Measurements from ENCODE around the gene DPP8. TPM values are rescaled to one million over a fixed set of nuclear protein-coding genes. Genes with fewer than 3 reads are reported as not detected.

The DPP8 gene
- polyA plus RNA-seq, 1 of the 3 experiments (the other 2 are of a cell fraction): 14.1 TPM

DNA sequence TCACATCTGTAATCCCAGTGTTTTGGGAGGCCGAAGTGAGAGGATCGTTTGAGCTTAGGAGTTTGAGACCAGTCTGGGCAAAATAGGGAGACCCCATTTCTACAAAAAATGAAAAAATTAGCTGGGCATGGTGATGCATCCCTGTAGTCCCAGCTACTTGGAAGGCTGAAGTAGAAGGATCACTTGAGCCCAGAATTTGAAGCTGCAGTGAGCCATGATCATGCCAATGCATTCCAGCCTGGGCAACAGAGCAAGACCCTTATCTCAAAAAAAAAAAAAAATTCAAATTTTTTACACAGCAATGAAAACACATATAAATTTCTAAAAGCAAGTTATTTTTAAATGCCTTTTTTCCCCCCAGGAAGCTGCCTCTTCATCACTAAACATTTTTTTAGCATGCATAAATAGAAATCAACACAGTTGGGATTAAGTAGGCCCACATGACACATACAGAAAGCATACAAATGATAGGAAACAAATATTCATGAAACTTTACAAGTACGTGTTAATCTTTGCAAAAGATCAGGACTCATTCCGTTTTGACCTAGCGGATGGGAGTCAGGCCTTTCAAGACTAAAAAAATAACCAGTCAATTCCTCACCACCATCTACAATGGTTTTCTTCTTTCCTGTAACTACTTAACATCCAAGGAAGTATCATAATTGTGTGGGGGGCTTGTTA, 49.1 kb downstream of the DPP8 start:
- DNase-seq: no peak
- H3K27ac ChIP-seq (ENCODE audit: low read depth in 2 of 2, low read length in 1 of 2): no peak overlapping the region
- H3K27me3 ChIP-seq (ENCODE audit: insufficient read depth): no peaks in the 10 kb centered on the region
- H3K9me2 ChIP-seq: no peaks in the 10 kb centered on the region
- H3K9me3 ChIP-seq: no peaks in the 10 kb centered on the region
- H3K4me3 ChIP-seq (ENCODE audit: low read depth in 2 of 2, low read length in 1 of 2): no peak overlapping the region
- no peaks in the 10 kb centered on the region for H4K20me1 ChIP-seq (ENCODE audit: insufficient read depth)
- no peaks in the 10 kb centered on the region; the same call in 1 of the 2 replicates for H3K79me2 ChIP-seq (ENCODE audit: insufficient read depth)
- peaks cover 27 to 72% of the 10 kb centered on the region in 2 experiments for H3K36me3 ChIP-seq (replicated peaks in 1 of 2; ENCODE audit: control insufficient read depth in 1 of 2, insufficient read depth in 2 of 2, low read length in 1 of 2)
- 89% methylated on average over 5 of the region's 5 CpGs for WGBS (ENCODE audit: low lambda C conversion rate)
- POLR2A ChIA-PET: no interaction called here
- H3F3A ChIP-seq (replicated peaks; ENCODE audit: insufficient read depth): no peaks in the 10 kb centered on the region
- H3K4me2 ChIP-seq: no peak overlapping the region
- no peaks in the 10 kb centered on the region for H3K4me1 ChIP-seq (ENCODE audit: control insufficient read depth in 1 of 2, insufficient read depth in 2 of 2, low read depth in 1 of 2, low read length in 1 of 2)
- H2AFZ ChIP-seq (ENCODE audit: low read depth): no peak overlapping the region
- no peak overlapping the region for H3K9ac ChIP-seq
- TF ChIP-seq SMC3 (IDR thresholded peaks at IDR 0.05; ENCODE audit: low read depth, low read length) (no peak), JUND (IDR thresholded peaks at IDR 0.05) (no peak)
- TF ChIP-seq, protein P1, sequence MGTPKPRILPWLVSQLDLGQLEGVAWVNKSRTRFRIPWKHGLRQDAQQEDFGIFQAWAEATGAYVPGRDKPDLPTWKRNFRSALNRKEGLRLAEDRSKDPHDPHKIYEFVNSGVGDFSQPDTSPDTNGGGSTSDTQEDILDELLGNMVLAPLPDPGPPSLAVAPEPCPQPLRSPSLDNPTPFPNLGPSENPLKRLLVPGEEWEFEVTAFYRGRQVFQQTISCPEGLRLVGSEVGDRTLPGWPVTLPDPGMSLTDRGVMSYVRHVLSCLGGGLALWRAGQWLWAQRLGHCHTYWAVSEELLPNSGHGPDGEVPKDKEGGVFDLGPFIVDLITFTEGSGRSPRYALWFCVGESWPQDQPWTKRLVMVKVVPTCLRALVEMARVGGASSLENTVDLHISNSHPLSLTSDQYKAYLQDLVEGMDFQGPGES (IDR thresholded peaks at IDR 0.05; ENCODE audit: low read depth, low read length): no peak
- TF ChIP-seq, protein P2, sequence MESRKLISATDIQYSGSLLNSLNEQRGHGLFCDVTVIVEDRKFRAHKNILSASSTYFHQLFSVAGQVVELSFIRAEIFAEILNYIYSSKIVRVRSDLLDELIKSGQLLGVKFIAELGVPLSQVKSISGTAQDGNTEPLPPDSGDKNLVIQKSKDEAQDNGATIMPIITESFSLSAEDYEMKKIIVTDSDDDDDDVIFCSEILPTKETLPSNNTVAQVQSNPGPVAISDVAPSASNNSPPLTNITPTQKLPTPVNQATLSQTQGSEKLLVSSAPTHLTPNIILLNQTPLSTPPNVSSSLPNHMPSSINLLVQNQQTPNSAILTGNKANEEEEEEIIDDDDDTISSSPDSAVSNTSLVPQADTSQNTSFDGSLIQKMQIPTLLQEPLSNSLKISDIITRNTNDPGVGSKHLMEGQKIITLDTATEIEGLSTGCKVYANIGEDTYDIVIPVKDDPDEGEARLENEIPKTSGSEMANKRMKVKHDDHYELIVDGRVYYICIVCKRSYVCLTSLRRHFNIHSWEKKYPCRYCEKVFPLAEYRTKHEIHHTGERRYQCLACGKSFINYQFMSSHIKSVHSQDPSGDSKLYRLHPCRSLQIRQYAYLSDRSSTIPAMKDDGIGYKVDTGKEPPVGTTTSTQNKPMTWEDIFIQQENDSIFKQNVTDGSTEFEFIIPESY (IDR thresholded peaks at IDR 0.05; ENCODE audit: borderline replicate concordance, low read depth): no peak
- CTCF ChIA-PET: interaction anchor here (0.6 kb wide), 1 partner anchor 185 kb away, joined by 3 read pairs; no protein-coding TSS in a partner anchor

DNA sequence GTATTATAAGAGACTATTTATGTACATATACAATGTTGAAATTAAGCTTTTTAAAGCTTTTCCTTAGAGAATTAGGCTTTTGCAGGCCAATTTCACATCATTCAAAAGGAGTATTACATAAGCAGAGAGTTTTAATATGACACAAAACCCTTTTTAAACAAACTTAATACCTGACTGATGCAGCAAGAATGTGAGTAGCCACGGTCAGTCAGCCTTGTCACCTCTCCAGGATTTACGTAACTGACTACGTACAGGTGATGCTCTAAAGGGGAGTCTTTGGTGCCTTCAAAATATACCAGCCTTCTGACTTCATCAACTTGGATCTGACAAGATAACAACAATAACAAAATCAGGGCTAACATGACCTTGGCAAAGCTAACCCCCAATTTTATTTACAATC, 50.6 kb downstream of the DPP8 start:
- POLR2A ChIA-PET: no interaction called here
- Histone ChIP-seq H3K27me3 (ENCODE audit: insufficient read depth) (no peaks in the 10 kb centered on the region), H3K36me3 (replicated peaks in 1 of 2; ENCODE audit: control insufficient read depth in 1 of 2, insufficient read depth in 2 of 2, low read length in 1 of 2) (peaks cover 24 to 72% of the 10 kb centered on the region in 2 experiments), H3K9me2 (no peaks in the 10 kb centered on the region), H3K9ac (no peak overlapping the region), H3K4me1 (ENCODE audit: control insufficient read depth in 1 of 2, insufficient read depth in 2 of 2, low read depth in 1 of 2, low read length in 1 of 2) (no peaks in the 10 kb centered on the region), H3K4me3 (ENCODE audit: low read depth in 2 of 2, low read length in 1 of 2) (no peak overlapping the region), H3K4me2 (no peak overlapping the region), H3F3A (replicated peaks; ENCODE audit: insufficient read depth) (peaks cover 6% of the 10 kb centered on the region), H2AFZ (ENCODE audit: low read depth) (no peak overlapping the region), H3K27ac (ENCODE audit: low read depth in 2 of 2, low read length in 1 of 2) (no peak overlapping the region), H4K20me1 (ENCODE audit: insufficient read depth) (no peaks in the 10 kb centered on the region), H3K9me3 (no peaks in the 10 kb centered on the region), H3K79me2 (ENCODE audit: insufficient read depth) (no peaks in the 10 kb centered on the region; the same call in 1 of the 2 replicates)
- 81% methylated on average over 3 of the region's 3 CpGs for WGBS (ENCODE audit: low lambda C conversion rate)
- CTCF ChIA-PET: interaction anchor here (0.9 to 1.4 kb wide), 2 partner anchors 65 to 82 kb away, joined by 3 to 6 read pairs; no protein-coding TSS in a partner anchor
- DNase-seq: no peak
- TF ChIP-seq JUND (IDR thresholded peaks at IDR 0.05): no peak
- TF ChIP-seq TCF12 (IDR thresholded peaks at IDR 0.05): no peak
- TF ChIP-seq MXI1 (IDR thresholded peaks at IDR 0.05; ENCODE audit: low read depth, low read length): no peak
- TF ChIP-seq SIN3A (IDR thresholded peaks at IDR 0.05; ENCODE audit: borderline replicate concordance, low read depth, low read length): no peak
- TF ChIP-seq, protein P3, sequence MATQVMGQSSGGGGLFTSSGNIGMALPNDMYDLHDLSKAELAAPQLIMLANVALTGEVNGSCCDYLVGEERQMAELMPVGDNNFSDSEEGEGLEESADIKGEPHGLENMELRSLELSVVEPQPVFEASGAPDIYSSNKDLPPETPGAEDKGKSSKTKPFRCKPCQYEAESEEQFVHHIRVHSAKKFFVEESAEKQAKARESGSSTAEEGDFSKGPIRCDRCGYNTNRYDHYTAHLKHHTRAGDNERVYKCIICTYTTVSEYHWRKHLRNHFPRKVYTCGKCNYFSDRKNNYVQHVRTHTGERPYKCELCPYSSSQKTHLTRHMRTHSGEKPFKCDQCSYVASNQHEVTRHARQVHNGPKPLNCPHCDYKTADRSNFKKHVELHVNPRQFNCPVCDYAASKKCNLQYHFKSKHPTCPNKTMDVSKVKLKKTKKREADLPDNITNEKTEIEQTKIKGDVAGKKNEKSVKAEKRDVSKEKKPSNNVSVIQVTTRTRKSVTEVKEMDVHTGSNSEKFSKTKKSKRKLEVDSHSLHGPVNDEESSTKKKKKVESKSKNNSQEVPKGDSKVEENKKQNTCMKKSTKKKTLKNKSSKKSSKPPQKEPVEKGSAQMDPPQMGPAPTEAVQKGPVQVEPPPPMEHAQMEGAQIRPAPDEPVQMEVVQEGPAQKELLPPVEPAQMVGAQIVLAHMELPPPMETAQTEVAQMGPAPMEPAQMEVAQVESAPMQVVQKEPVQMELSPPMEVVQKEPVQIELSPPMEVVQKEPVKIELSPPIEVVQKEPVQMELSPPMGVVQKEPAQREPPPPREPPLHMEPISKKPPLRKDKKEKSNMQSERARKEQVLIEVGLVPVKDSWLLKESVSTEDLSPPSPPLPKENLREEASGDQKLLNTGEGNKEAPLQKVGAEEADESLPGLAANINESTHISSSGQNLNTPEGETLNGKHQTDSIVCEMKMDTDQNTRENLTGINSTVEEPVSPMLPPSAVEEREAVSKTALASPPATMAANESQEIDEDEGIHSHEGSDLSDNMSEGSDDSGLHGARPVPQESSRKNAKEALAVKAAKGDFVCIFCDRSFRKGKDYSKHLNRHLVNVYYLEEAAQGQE (IDR thresholded peaks at IDR 0.05; ENCODE audit: low read depth, low read length): no peak
- no peak for TF ChIP-seq GABPA (IDR thresholded peaks at IDR 0.05; ENCODE audit: low read depth)
- no peak for TF ChIP-seq RFX5 (IDR thresholded peaks at IDR 0.05; ENCODE audit: low read length)
- TF ChIP-seq YY1 (IDR thresholded peaks at IDR 0.05; ENCODE audit: low read depth): no peak
- TF ChIP-seq, protein P4, sequence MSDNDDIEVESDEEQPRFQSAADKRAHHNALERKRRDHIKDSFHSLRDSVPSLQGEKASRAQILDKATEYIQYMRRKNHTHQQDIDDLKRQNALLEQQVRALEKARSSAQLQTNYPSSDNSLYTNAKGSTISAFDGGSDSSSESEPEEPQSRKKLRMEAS (IDR thresholded peaks at IDR 0.05; ENCODE audit: low read depth): no peak
- TF ChIP-seq RAD21 (IDR thresholded peaks at IDR 0.05; ENCODE audit: low read length): no peak
- TF ChIP-seq CHD2 (IDR thresholded peaks at IDR 0.05; ENCODE audit: low read length, partially characterized antibody): no peak
- TF ChIP-seq FOSL2 (IDR thresholded peaks at IDR 0.05; ENCODE audit: borderline replicate concordance, low read depth): no peak
- TF ChIP-seq, protein P5, sequence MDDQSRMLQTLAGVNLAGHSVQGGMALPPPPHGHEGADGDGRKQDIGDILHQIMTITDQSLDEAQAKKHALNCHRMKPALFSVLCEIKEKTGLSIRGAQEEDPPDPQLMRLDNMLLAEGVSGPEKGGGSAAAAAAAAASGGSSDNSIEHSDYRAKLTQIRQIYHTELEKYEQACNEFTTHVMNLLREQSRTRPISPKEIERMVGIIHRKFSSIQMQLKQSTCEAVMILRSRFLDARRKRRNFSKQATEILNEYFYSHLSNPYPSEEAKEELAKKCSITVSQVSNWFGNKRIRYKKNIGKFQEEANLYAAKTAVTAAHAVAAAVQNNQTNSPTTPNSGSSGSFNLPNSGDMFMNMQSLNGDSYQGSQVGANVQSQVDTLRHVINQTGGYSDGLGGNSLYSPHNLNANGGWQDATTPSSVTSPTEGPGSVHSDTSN (IDR thresholded peaks at IDR 0.05): no peak
- TF ChIP-seq, protein P2 (IDR thresholded peaks at IDR 0.05; ENCODE audit: borderline replicate concordance, low read depth): no peak
